Hepatocyte (in vitro differentiated cells): Measurements from ENCODE around the gene DIS3L2.
"Not testable (repeated sequence)": the region's sequence is repeated elsewhere in the genome, so short reads cannot be mapped to it uniquely, and the experiment has no call there.

Source experiments
- CTCF ChIP-seq: fragments of 200-600 bp; sonication (generic); IDR thresholded peaks from 2 replicates; pipeline ENCODE4 v1.5.1; 2016; ENCODE audit warnings: antibody characterized with exemption, mild to moderate bottlenecking; ENCODE audit not compliant: poor library complexity
- EZH2 ChIP-seq: fragments of 200-600 bp; sonication (generic); IDR thresholded peaks from 2 replicates; pipeline ENCODE4 v1.6.1; 2016; ENCODE audit warnings: antibody characterized with exemption, mild to moderate bottlenecking, borderline replicate concordance
- EZH2phosphoT487 ChIP-seq: fragments of 200-600 bp; sonication (generic); IDR thresholded peaks from one replicate; pipeline ENCODE4 v1.6.1; 2018; ENCODE audit warnings: antibody characterized with exemption, mild to moderate bottlenecking, low read depth, moderate library complexity; ENCODE audit not compliant: unreplicated experiment, severe bottlenecking

- not testable (repeated sequence) for TF ChIP-seq CTCF, EZH2, EZH2phosphoT487
Measured at GRCh38 chr2:232338094-232338758, 376.7 kb downstream of the DIS3L2 start.
